Thymus (tissue), 11 donors: ENCODE measurements around the gene CCDC92. TPM values are rescaled to one million over a fixed set of nuclear protein-coding genes. Genes with fewer than 3 reads are reported as not detected.
A peak's percentile ranks its signal among the peaks of the same experiment; 100 is the strongest.

Experiments
- DNase-seq, 9 donors: peaks; one replicate each; pipeline ENCODE4 v3.0.0-alpha.2; 2013; ENCODE audit warnings: low spot score in 9 of 9, low read depth in 6 of 9, missing footprints in 1 of 9
- H3K27ac ChIP-seq, 2 donors: one replicate each; pipeline ENCODE4 v1.5.1; 2013; ENCODE audit warnings: control low read depth in 1 of 2, low read depth in 1 of 2, low read length in 1 of 2, mild to moderate bottlenecking in 1 of 2, moderate library complexity in 1 of 2
- H3K27me3 ChIP-seq, 2 donors: one replicate each; pipeline ENCODE4 v1.5.1; 2013; ENCODE audit warnings: low read length in 1 of 2; ENCODE audit not compliant: control insufficient read depth in 2 of 2, insufficient read depth in 1 of 2
- H3K36me3 ChIP-seq, 2 donors: one replicate each; pipeline ENCODE4 v1.5.1; 2013; ENCODE audit warnings: low read length in 1 of 2, mild to moderate bottlenecking in 1 of 2, moderate library complexity in 1 of 2; ENCODE audit not compliant: control insufficient read depth in 2 of 2, insufficient read depth in 2 of 2
- H3K4me1 ChIP-seq, 2 donors: one replicate each; pipeline ENCODE4 v1.5.1; 2013; ENCODE audit warnings: low read length in 2 of 2; ENCODE audit not compliant: control insufficient read depth in 2 of 2, insufficient read depth in 2 of 2
- H3K4me3 ChIP-seq, 2 donors: one replicate each; pipeline ENCODE4 v1.5.1; 2013; ENCODE audit warnings: low read length in 2 of 2, control low read depth in 1 of 2, mild to moderate bottlenecking in 1 of 2
- H3K9me3 ChIP-seq, 2 donors: one replicate each; pipeline ENCODE4 v1.5.1; 2013; ENCODE audit warnings: low read length in 1 of 2, mild to moderate bottlenecking in 1 of 2; ENCODE audit not compliant: control insufficient read depth in 2 of 2, insufficient read depth in 1 of 2
- WGBS: extraction: QIAGEN DNeasy Blood & Tissue Kit; methylation state at CpG from one replicate; pipeline ENCODE4 v1.1.7; 2013; 5-methylcytosine and 5-hydroxymethylcytosine counted together
- polyA plus RNA-seq: library from polyadenylated mRNA; stranded (reverse); fragments of 200-250 nt; gene quantifications from one replicate; pipeline ENCODE4 v1.2.3, GENCODE V29; 2013
- total RNA-seq: library from RNA; stranded (reverse); fragments of 120-200 nt; gene quantifications from one replicate; pipeline ENCODE4 v1.2.4, GENCODE V29; 2013
- donor health status: healthy.

CCDC92 gene
- total and polyA plus RNA-seq, 2 donors: 4.2 to 34.4 TPM

DNA sequence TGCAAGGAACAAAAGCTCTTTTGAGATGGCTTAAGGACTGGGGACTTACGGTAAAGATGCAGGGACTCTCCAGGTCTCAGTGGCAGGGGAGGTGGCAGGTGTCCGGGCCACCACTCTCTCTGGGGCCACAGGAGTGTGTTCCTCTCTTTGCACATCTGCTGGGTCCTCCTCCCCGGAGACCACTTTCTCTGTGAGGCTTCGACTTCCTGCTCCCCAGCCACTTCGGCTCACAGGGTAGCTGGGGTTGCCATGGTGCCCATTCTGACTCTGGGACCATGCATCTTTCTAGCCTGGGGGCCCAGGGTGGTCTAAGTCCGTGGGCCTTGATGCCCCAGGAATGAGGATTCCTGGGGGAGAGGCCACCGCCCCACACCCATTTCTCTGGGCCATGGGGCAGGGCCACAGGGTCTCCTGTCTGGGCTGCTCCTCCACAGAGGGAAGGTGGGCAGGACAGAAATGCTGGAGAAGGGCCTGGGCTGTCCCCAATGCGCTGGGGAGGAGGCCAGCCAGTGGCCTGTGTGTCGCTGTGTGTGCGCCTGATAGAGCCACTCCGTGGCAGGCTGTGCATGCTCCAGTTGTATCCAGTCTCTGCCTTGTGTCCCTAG lies 38.5 kb downstream of the CCDC92 start:
- DNase-seq: peak in 2 of 9 donors; percentile 50 to 69
- WGBS: 55% methylated on average over 11 of the region's 11 CpGs

GRCh38 chr12:123933214-123933613 lies 39.4 kb downstream of the CCDC92 start:
- peaks cover 0 to 5% of the 10 kb centered on the region in 2 donors for H3K9me3 ChIP-seq
- DNase-seq: no peak
- no peak overlapping the region for H3K4me3 ChIP-seq
- H3K27ac ChIP-seq: no peak overlapping the region
- H3K36me3 ChIP-seq: peaks cover 9 to 16% of the 10 kb centered on the region in 2 donors
- H3K27me3 ChIP-seq: no peaks in the 10 kb centered on the region
- WGBS: 94% methylated on average over 14 of the region's 14 CpGs
- H3K4me1 ChIP-seq: peaks cover 76 to 85% of the 10 kb centered on the region in 2 donors

More for the DNA sequence above, 38.5 kb downstream of the CCDC92 start:
- Histone ChIP-seq H3K27me3 (no peaks in the 10 kb centered on the region), H3K27ac (peak overlapping the region in 1 of 2 donors; percentile 53), H3K4me1 (peaks cover 73 to 83% of the 10 kb centered on the region in 2 donors), H3K9me3 (peaks cover 0 to 5% of the 10 kb centered on the region in 2 donors), H3K36me3 (peaks cover 9 to 16% of the 10 kb centered on the region in 2 donors), H3K4me3 (no peak overlapping the region)

- Histone ChIP-seq H3K27me3 (no peaks in the 10 kb centered on the region), H3K4me3 (peak overlapping the region in 1 of 2 donors; percentile 24), H3K36me3 (peaks cover 4 to 10% of the 10 kb centered on the region in 2 donors), H3K9me3 (no peaks in the 10 kb centered on the region), H3K27ac (peak overlapping the region; percentile 50 to 82), H3K4me1 (peaks cover 71 to 83% of the 10 kb centered on the region in 2 donors)
- WGBS: 41% methylated on average over 14 of the region's 14 CpGs
- peak; percentile 52 to 86 (median 68) for DNase-seq
Observed at GRCh38 chr12:123931686-123932321, 40.8 kb downstream of the CCDC92 start.

DNA sequence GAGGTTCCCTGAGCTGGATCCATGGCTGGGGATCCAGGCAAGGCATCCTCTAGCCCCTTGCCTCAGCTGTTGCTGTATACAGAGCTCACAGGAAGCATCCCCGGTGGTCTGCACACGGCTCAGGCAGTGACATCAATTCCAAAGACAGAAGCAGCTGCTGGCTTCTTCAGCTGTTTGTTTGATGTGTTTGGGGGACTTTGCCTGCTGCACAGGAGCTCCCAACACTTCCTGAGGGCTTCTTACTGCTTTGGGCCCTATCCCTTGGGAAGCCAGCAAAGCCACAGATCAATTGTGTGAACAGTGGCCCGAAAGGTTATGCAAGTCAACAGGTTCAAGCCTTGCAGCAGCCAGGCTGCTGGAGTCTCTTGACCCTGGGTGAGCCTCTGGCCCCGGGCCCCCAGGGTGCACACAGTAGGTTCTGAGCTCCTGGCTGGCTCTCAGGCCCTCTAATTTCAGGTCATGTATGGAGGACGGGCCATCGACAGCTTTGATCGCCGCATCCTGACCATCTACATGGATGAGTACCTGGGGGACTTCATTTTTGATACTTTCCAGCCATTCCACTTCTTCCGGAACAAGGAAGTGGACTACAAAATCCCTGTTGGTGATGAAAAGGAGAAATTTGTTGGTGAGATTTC lies 42.6 kb downstream of the CCDC92 start:
- no peaks in the 10 kb centered on the region for H3K27me3 ChIP-seq
- peak overlapping the region; percentile 80 to 92 for H3K27ac ChIP-seq
- peak; percentile 50 to 90 (median 73) for DNase-seq
- H3K36me3 ChIP-seq: no peaks in the 10 kb centered on the region
- WGBS: 76% methylated on average over 9 of the region's 9 CpGs
- no peaks in the 10 kb centered on the region for H3K9me3 ChIP-seq
- H3K4me3 ChIP-seq: no peak overlapping the region
- H3K4me1 ChIP-seq: peaks cover 70 to 78% of the 10 kb centered on the region in 2 donors

- Histone ChIP-seq H3K4me1 (peaks cover 58 to 66% of the 10 kb centered on the region in 2 donors), H3K27ac (peak overlapping the region in 1 of 2 donors; percentile 92), H3K4me3 (no peak overlapping the region), H3K27me3 (no peaks in the 10 kb centered on the region), H3K36me3 (no peaks in the 10 kb centered on the region), H3K9me3 (no peaks in the 10 kb centered on the region)
- no peak for DNase-seq
- WGBS: 90% methylated on average over 7 of the region's 7 CpGs
Observed at GRCh38 chr12:123928897-123929296, 43.7 kb downstream of the CCDC92 start.

GRCh38 chr12:123928274-123928865 lies 44.3 kb downstream of the CCDC92 start:
- no peak for DNase-seq

DNA sequence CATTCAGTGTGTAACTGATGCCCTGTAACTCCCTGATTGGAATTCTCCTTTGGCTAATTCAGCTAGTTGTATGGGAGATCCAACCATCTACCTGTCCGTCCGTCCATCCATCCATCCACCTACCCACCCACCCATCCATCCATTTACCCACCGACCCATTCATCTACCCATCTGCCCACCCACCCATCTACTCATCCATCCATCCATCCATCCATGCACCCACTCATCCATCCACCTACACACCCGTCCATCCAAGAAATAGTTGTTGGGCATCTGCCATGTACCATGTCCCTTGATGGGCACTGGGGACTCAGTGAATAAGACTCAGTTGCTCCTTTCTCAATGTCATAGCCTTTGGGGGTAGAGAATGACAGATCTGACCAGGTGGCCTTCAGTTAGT lies 48.1 kb downstream of the CCDC92 start:
- Histone ChIP-seq H3K36me3 (no peaks in the 10 kb centered on the region), H3K27ac (no peak overlapping the region), H3K4me1 (peaks cover 27 to 43% of the 10 kb centered on the region in 2 donors), H3K27me3 (no peaks in the 10 kb centered on the region), H3K4me3 (no peak overlapping the region), H3K9me3 (no peaks in the 10 kb centered on the region)
- no peak for DNase-seq
- WGBS: 98% methylated on average over 4 of the region's 4 CpGs

More at GRCh38 chr12:123928274-123928865, 44.3 kb downstream of the CCDC92 start:
- Histone ChIP-seq H3K4me1 (peaks cover 53 to 61% of the 10 kb centered on the region in 2 donors), H3K27me3 (no peaks in the 10 kb centered on the region), H3K36me3 (no peaks in the 10 kb centered on the region), H3K4me3 (no peak overlapping the region), H3K27ac (no peak overlapping the region), H3K9me3 (no peaks in the 10 kb centered on the region)
- WGBS: 76% methylated on average over 15 of the region's 15 CpGs

DNA sequence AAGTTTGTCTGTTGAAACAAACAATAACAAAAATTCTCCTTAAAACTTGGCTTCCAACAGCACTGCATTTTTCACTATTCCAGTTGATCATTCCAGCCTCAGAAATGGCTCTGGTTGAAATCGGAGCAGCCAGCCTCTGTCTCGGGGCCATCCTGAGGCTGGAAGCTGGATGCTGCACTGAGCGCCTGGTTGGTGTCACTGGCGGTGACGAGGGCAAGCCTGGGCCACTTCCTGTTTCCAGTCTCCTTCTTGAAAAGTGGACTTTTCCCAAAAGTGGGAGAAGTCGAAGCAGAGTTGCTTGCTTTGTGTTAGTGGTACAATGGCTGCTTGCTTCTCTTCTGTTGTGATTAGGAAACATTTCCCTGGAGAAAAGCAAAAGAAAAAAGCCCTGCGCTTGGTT lies 48.7 kb downstream of the CCDC92 start:
- H3K27me3 ChIP-seq: no peaks in the 10 kb centered on the region
- 92% methylated on average over 7 of the region's 7 CpGs for WGBS
- H3K4me1 ChIP-seq: peaks cover 21 to 37% of the 10 kb centered on the region in 2 donors
- H3K9me3 ChIP-seq: no peaks in the 10 kb centered on the region
- no peak overlapping the region for H3K27ac ChIP-seq
- no peaks in the 10 kb centered on the region for H3K36me3 ChIP-seq
- DNase-seq: no peak
- H3K4me3 ChIP-seq: no peak overlapping the region

DNA sequence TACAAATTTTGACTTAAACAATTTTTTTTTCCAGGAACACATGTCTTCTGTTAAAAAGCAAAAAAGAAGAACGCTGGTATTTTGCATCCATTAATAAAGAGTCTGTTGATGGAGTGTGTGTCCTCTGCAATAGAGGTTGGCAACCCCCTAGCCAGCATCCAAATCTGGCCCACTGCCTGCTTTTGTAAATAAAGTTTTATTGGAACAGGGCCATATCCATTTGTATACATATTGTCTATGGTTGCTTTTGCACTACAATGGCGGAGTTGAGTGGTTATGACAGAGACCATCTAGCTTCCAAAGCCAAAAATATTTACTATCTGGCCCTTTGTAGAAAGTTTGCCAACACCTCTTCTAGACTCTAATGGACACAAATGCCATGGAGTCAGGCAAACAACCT lies 49.6 kb downstream of the CCDC92 start:
- 99% methylated on average over 2 of the region's 2 CpGs for WGBS
- DNase-seq: no peak

More for the DNA sequence above, 49.6 kb downstream of the CCDC92 start:
- H3K27me3 ChIP-seq: no peaks in the 10 kb centered on the region
- no peak overlapping the region for H3K4me3 ChIP-seq
- no peaks in the 10 kb centered on the region for H3K9me3 ChIP-seq
- H3K4me1 ChIP-seq: peaks cover 12 to 28% of the 10 kb centered on the region in 2 donors
- no peaks in the 10 kb centered on the region for H3K36me3 ChIP-seq
- no peak overlapping the region for H3K27ac ChIP-seq
